GM12865 (cell line): ENCODE data around the gene ATP13A3.

Experiments used
- DNase-seq: peaks from one replicate; pipeline ENCODE4 v3.0.0; 2010; ENCODE audit warnings: low read depth
- H3K4me3 ChIP-seq: 2 replicates; pipeline ENCODE4 v1.5.1; 2011; ENCODE audit warnings: mild to moderate bottlenecking, low read depth, low read length, control low read depth
- CTCF ChIP-seq: IDR thresholded peaks from 2 replicates; pipeline ENCODE4 v1.5.1; 2011; ENCODE audit warnings: low read length, control low read depth, low read depth, inconsistent platforms; ENCODE audit not compliant: insufficient read depth; ENCODE audit errors: missing control alignments

The ATP13A3 gene

DNA sequence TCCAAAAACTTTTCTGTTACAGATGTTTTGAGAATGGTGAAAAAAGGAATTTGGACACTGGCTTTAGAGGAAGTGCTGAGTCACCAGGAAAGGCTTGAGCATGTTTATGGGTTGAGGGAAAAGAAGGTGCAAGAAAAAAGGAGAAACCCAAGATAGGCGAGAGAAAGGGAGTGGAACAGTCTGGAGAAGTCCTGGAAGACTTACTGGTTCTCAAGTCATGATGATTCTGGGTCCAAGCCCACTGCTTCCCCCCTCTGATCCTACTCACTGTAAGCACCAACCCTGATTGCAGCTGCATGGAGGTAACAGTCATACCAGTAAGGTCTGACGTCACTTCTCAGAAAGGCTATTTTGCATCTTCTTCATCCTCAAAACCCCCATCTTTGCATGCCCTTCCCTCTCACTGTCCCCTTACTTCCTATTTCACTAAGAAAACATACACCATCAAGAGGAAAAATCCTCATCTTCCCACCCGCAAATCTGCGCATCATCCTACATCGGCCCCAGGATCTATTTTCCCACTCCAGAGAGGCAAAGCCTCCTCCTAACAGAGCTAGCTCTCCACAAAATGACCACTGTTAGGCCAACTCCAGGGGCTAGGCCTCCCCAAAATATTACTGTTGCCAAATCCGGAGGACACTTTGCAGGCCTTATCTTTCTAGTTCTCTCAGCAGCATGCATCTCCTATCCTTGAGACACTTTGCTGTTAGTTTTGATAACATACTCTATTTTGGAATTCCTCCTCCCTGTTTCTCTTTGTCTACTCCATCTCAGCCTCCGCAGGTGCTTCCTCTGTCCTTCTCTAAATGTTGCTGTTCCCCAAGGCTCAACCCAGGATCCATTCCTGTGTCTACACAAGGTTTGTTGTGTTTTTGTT, 3.2 kb upstream of the ATP13A3 start:
- no peak for TF ChIP-seq CTCF
- peak overlapping the region; percentile 46 for H3K4me3 ChIP-seq
- DNase-seq = peak; percentile 80

DNA sequence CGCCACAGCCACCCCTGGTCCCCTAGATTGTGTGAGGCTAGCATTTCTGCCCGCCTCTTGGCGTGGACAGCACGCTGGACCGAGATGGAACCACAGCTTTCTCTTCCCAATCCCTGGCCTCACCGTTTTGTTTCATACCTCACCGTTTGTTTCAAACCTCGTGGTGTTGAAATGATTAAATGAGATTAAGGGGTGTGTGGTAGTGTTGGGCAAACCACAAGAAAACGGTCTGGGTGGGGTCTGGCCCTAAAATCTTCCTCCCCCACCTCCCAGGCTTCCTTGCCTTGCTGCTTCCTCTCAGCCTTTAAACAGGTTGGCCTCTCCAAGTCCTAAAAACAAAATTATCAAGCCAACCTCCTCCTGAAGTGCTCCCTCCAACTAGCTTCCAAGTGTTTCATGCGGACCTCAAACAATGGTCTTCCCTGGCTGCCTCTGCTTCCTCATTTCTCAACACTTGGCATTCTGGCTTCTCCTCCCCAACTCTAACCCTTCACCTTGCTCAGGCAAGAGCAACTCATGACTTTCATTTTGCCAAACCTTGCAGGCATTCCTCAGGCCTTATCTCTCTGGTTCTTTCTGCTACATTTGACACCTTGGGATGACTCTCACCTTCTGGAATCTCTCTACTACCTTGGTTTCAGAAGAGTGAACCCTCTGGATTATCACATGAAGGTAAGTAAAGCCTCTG, 1.4 kb upstream of the ATP13A3 start:
- peak; percentile 28 for DNase-seq
- TF ChIP-seq CTCF = no peak

GRCh38 chr3:194487289-194488054, 670 bp upstream of the ATP13A3 start:
- peak overlapping the region; percentile 66 for H3K4me3 ChIP-seq
- no peak for TF ChIP-seq CTCF
- peak; percentile 80 for DNase-seq

More for the DNA sequence above, 1.4 kb upstream of the ATP13A3 start:
- peak overlapping the region; percentile 66 for H3K4me3 ChIP-seq

GRCh38 chr3:194485881-194486539, 792 bp downstream of the ATP13A3 start:
- H3K4me3 ChIP-seq = peak overlapping the region; percentile 88
- peak; percentile 65 for DNase-seq
- peak; percentile 35 for TF ChIP-seq CTCF

- DNase-seq = no peak
- H3K4me3 ChIP-seq = peak overlapping the region; percentile 88
- no peak for TF ChIP-seq CTCF
Measured at GRCh38 chr3:194485468-194485880, 1.3 kb downstream of the ATP13A3 start.

- no peak overlapping the region; the same call in 1 of the 2 replicates for H3K4me3 ChIP-seq
- no peak for DNase-seq
- no peak for TF ChIP-seq CTCF
Measured at GRCh38 chr3:194484614-194485013, 2.2 kb downstream of the ATP13A3 start.
